EL (cell line): ENCODE data around the gene ABCG1.
A peak's percentile ranks its signal among the peaks of the same experiment; 100 is the strongest.

Source experiments
- DNase-seq: peaks from one replicate; pipeline ENCODE4 v3.0.0-alpha.2; 2016

ABCG1 gene

DNA sequence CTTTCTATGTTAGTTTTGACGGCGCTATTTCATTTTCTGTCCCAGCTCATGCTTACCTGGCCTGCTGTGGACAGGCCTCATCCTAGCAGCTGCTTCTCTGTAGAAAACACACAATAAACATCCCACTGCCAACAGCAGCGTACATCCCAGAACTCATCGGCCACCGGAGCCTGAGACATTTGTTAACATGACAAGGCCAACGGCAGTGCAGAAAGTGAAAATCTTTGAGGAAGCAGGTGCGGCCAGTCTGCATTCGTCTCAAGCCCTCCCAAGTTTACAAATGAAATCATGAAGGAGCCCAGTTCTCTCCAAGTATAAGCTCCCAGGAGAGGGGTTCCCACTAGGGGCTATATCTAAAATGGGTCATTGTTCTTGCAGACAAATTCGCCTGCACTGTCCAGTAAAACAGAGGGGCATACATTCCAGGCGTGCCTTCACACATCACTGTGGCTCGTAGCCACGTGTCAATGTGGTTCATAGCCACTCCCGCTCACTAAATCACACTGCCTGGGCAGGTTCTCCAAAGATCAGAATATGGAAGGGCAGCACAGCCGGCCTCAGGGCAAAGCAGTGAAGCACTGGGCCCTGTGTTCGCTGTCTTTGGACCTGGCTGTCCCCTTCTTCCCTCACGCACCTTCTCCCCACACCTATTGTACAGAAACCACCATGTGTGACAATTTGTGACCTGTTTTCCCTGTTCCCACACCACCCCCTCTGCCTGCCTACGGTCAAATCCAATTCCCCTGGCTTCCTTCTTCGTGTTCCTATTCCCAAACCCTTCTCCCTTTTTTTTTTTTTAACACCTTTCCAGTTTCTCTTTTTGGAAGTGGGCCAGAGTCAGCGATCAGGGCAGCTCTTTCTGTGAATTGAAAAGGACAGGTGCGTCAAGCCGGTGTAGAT is 27.0 kb upstream of the ABCG1 start:
- peak; percentile 14 for DNase-seq

DNA sequence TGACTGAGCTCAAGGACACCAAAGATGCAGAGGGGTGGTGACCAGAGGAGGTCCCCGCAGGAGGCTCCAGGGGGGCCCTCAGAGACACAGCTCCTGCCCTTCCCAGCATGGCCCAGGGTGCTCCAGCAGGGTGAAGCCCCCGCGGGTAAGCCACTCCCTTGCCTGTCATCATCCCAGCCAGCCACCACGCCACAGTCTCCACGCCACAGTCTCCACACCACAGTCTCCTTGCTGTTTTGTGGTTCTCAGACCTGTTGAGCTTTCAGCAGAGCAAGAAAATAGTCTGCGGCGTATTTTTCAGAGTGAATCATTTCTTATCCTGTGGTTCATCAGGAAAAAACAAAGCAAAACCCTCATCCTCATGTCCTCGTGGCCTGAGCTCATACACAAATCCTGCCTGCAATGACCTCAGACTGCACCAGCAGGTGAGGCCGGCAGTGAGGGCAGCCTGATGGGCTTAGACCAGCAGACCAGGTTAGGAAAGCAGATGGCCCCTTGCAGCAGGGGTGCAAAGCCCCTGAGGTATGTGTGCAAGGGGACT is 25.7 kb upstream of the ABCG1 start:
- no peak for DNase-seq

- no peak for DNase-seq
These were observed 25.2 kb upstream of the ABCG1 start for GRCh38 chr21:42193721-42194120.

GRCh38 chr21:42194863-42195262 is 24.1 kb upstream of the ABCG1 start:
- DNase-seq: no peak

- DNase-seq: peak; percentile 22
These were observed 23.4 kb upstream of the ABCG1 start for GRCh38 chr21:42195378-42196031.

- DNase-seq: peak; percentile 69
These were observed 19.7 kb upstream of the ABCG1 start for GRCh38 chr21:42198929-42199867.

- peak; percentile 34 for DNase-seq
These were observed 19.0 kb upstream of the ABCG1 start for GRCh38 chr21:42199868-42200463.

DNA sequence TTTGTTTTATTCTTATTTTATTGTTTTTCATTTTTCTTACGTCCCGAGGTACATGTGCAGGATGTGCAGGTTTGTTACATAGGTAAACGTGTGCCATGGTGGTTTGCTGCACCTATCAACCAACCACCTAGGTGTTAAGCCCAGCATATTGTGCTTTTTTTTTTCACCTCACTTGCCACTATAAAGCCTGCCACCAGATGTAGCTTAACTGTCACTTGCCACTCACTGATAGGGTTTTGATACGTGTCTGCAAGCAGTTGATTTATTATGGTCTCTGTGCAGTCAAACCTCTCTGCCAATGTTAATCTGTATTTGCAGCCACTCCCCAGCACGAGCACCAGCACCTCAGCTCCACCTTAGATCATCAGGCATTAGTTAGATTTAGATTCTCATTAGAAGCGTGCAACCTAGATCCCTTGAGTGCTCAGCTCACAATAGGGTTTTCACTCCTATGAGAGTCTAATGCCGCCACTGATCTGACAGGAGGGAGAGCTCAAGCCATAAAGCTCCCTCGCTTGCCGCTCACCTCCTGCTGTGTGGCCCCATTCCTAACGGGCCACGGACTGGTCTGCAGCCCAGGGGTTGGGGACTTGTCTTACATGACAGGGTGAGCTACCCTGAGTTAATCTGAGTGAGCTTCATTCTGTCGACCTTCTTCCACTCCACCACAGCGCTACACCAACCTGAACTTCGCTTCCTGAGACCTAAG is 17.9 kb upstream of the ABCG1 start:
- DNase-seq: no peak

- DNase-seq: no peak
These were observed 17.3 kb upstream of the ABCG1 start for GRCh38 chr21:42201615-42202161.

- no peak for DNase-seq
These were observed 16.6 kb upstream of the ABCG1 start for GRCh38 chr21:42202321-42202720.

- no peak for DNase-seq
These were observed 15.6 kb upstream of the ABCG1 start for GRCh38 chr21:42203321-42203720.

GRCh38 chr21:42203936-42204335 is 15.0 kb upstream of the ABCG1 start:
- DNase-seq: no peak

- DNase-seq: no peak
These were observed 11.5 kb upstream of the ABCG1 start for GRCh38 chr21:42207426-42207825.

DNA sequence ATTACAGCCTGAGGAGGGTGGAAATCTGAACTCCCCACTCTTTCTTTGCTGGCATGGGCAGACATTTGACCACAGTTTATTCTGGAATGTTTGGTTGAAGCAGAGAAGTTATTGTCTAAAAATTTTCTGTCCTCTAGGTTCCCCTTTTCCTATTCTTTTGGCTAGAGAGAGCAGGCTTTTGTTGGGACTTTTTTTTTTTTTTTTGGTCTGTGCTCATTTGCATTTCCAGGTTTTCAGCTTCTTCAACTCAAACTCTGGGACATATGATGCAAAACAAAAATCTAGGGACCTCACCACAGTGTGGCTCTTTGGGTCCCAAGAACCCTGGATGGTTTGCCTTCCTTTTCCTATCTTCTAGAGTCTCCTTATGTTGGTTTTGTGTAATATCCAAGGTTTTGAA is 10.9 kb upstream of the ABCG1 start:
- no peak for DNase-seq

DNA sequence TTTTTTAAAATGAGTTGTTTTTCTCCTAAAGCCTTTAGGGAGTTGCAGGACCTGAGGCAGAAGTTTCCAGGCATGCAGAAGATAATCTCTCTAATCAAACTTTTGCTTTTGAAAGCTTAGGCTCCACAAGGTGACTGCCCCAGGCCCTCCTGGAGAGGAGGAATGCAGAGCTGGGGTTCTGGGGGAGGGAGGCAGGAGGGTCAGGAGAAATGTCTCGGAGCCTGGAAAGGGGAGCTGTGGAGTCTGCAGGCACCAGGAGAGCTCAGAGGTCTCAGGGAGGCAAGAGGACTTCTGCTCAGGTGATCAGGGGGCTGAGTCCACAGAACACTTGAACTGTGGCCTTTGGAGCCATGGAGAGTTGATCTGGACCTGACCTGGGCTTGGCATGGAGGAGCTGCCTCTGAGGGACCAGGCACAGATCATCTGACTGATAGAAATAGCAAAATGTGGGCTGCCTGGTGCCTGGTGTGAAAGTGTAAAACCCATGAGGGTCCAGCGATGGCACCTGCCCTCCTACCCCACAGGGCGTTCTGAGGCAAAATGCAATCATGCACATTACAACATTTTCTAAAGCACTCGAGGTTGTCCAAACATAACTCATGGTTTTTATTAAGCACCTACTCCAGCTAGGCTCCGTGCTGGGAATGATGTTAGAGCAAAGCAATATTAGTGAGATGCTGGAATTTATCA is 10.0 kb upstream of the ABCG1 start:
- DNase-seq: no peak

GRCh38 chr21:42209801-42210479 is 9.0 kb upstream of the ABCG1 start:
- peak; percentile 34 for DNase-seq

DNA sequence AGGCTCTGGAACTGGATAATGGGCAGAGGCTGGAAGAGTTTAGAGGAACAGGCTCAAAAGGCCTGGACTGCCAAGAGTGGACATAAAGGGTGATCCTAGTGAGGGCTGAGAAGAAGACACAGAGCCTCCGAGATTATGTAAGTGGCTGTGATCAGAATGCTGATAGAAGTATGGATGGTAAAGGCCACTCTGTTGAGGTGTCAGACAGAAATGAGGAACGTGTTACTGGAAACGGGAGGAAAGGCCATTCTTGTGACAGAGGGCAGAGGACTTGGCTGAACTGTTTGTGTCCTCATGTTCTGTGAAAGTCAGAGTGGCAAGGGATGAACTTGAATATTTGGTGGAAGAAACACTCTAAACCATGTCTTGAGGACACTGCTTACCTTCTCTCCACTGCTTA is 6.7 kb upstream of the ABCG1 start:
- DNase-seq: no peak

- DNase-seq: no peak
These were observed 5.7 kb upstream of the ABCG1 start for GRCh38 chr21:42213082-42213774.

DNA sequence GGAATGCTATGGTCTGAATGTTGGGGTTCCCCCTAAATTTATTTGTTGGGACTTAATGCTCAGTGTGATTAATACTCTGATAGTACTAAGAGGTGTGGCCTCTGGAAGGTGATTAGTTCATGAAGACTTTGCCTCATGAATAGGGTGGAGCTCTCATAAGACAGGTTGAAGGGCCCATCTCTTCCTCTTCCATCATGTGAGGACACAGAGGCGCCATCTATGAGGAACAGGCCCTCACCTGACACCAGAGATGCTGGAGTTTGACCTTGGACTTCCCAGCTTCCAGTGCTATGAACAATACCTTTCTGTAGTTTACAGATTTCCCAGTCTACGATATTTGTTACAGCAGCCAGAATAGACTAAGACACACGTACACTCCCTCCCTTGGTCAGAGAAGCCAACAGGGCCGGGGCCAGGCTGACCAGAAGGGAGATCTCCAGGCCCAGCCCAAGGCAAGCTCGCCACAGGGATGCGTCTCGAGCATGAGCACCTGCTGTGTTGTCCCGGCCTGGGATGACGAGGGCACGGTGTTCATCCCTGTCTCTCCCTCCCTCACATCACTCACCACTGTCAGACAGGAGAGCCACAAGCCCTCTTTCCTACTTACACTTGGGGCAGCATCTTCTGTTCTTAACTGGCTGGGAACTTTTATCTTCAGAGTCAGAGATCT is 4.7 kb upstream of the ABCG1 start:
- DNase-seq: no peak
